ENCODE data around the gene CADM3. TPM values are rescaled to one million over a fixed set of nuclear protein-coding genes. Genes with fewer than 3 reads are reported as not detected.

Gene CADM3
- total and polyA plus RNA-seq, 2 of the 8 experiments (the other 6 are each of a cell fraction or from before 2014, with no cell fraction given) = 8.3 to 8.5 TPM

DNA sequence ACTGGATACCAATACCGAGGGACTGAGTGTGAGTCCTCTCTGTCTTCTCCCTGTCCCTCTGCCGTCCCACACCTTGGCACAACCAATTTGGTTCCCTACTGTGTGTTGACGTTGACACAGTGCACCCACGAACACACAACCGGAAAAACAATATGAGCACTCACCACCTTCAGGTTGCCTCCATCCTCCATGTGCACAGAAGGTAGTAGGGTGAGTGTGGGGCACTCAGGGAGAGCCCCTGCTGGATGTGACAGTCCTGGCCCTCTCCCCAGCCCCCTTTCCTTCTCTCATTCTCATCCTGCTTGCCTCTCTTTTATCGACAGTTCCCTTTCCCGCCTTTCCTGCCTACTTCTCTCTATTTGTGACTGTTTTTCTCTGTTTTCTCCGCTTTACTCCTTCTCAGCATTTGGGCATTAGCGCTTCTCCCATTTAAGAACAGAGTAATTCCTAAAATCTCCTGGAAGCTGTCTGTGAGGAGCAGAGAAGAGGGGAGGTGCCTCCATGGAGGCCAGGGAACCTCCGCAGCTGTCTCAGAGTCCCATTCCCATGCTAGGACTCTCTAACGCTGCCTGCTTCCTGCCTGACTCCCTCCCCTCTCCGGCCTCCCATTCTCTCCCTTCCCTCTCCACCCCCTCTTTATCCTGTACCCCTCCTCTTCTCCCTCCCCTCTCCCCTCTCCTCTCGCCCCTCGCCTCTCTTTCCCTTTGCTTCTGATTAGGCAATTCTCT, 16.4 kb downstream of the CADM3 start (continued):
- TF ChIP-seq CTBP2 (IDR thresholded peaks at IDR 0.05; ENCODE audit: borderline replicate concordance, insufficient read depth, insufficient read length, low read length) = peak; percentile 44
- TF ChIP-seq HDAC2 (IDR thresholded peaks at IDR 0.05; ENCODE audit: borderline replicate concordance in 1 of 2, low read depth in 2 of 2, low read length in 2 of 2) = peak in 1 of 2 experiments; percentile 6; a peak in 1 of 4 replicates
- TF ChIP-seq YY1 (IDR thresholded peaks at IDR 0.05; ENCODE audit: low read depth, low read length) = peak; percentile 18; the same call in 1 of the 2 replicates
- peak; percentile 33; the same call in 1 of the 2 replicates for TF ChIP-seq SP1 (IDR thresholded peaks at IDR 0.05; ENCODE audit: low read depth, low read length)
- TF ChIP-seq RNF2 (IDR thresholded peaks at IDR 0.05; ENCODE audit: borderline replicate concordance, low read depth, low read length, missing control alignments, poor library complexity, severe bottlenecking) = no peak
- TF ChIP-seq SIRT6 (IDR thresholded peaks at IDR 0.05; ENCODE audit: low read length) = no peak
- TF ChIP-seq SIN3A (conservative IDR thresholded peaks at IDR 0.05 in 1 of 2, IDR thresholded peaks at IDR 0.05 in 1 of 2; ENCODE audit: low read depth in 1 of 2, low read length in 2 of 2) = 0 out of 4 replicates have a peak, but pooled peaks have one; percentile 3 to 25

All from H1 (cell line).